Epithelial cell of esophagus (primary cell): ENCODE measurements around the gene GAS5.

Experiments
- DNase-seq: peaks from one replicate; pipeline ENCODE4 v3.0.0; 2010; ENCODE audit warnings: low read depth
- H3K4me3 ChIP-seq: 2 replicates; pipeline ENCODE4 v1.5.1; 2011; ENCODE audit warnings: mild to moderate bottlenecking, low read length, control low read depth
- TF ChIP-seq, protein P1 (sequence below): IDR thresholded peaks from 2 replicates; pipeline ENCODE4 v1.5.1; 2011; ENCODE audit warnings: low read depth, mild to moderate bottlenecking, low read length, control low read depth, inconsistent platforms; ENCODE audit not compliant: insufficient read depth; ENCODE audit errors: missing control alignments

Gene GAS5

DNA sequence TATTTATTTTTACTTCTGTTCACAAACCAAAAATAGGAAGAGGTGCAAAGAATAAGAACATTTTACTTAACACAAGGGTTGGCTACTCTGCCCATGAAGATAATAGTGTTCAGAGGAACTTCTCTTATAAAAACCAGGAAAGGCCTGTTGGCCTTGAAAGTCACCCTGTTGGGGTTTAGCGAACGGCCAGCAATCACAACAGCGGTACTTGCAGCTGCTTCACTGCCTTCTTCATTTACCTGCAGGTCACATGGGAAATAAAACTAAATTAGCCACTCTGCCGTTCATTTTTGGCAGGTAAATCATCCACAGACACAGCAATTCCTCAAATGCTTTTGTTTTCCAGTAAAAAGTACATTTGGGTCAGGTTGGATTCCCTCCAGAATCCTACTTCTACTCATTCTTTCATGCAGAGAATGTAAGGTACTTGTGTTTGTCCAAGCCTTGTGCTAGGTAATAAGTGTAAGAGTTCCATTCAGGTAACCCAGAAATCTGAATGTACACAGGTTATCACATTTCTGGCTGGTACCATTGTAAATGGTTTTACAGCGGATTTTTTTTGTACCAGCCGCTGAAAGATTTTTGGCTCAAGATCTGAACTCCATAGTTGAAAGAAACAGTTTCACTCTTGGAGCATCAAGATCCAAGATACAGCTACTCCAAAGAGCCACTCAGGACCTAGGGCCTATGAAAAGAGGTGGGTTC lies 36.2 kb upstream of the GAS5 start:
- H3K4me3 ChIP-seq, result no peak overlapping the region
- no peak for DNase-seq
- TF ChIP-seq, protein P1, sequence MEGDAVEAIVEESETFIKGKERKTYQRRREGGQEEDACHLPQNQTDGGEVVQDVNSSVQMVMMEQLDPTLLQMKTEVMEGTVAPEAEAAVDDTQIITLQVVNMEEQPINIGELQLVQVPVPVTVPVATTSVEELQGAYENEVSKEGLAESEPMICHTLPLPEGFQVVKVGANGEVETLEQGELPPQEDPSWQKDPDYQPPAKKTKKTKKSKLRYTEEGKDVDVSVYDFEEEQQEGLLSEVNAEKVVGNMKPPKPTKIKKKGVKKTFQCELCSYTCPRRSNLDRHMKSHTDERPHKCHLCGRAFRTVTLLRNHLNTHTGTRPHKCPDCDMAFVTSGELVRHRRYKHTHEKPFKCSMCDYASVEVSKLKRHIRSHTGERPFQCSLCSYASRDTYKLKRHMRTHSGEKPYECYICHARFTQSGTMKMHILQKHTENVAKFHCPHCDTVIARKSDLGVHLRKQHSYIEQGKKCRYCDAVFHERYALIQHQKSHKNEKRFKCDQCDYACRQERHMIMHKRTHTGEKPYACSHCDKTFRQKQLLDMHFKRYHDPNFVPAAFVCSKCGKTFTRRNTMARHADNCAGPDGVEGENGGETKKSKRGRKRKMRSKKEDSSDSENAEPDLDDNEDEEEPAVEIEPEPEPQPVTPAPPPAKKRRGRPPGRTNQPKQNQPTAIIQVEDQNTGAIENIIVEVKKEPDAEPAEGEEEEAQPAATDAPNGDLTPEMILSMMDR, result no peak

DNA sequence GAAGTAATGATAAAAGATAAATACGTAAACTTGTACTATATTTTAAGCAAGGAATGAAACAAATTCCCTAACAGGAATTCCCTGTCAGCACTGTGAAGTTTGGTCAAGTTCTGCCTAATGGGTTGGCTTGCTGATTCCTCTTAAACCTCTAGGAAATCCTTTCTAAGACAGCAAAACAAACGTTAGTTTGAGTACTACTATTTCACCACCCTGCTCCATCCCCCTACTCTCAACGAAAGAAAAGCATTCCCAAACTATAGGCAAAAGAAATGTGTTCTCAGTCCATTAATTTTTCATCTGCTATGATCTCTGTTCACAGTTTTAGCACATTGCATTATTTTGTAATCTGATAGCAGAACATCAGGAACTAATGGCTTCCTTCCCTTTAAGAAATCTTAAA lies 33.2 kb upstream of the GAS5 start:
- DNase-seq, result no peak
- TF ChIP-seq, protein P1, result no peak
- H3K4me3 ChIP-seq, result no peak overlapping the region

DNA sequence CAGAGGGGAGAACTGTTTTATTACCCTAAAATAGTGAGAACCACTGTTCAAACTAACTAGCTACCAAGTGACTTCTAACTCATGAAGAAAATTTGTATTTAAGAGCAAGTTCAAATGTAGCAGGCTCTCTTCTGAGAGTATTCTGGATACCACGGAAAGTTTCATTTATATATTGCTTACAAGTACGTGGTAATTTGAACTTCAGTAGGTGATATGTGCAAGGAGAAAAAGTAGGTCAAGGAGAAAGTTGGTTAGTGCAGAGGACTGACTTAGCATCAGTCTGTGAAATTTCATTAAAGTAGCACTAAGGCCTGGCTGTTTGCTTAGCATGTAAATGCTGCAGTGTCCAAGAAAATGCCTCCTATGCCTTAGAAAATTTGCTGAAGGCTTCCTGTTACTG lies 32.6 kb upstream of the GAS5 start:
- TF ChIP-seq, protein P1, result no peak
- H3K4me3 ChIP-seq, result no peak overlapping the region
- DNase-seq, result no peak

DNA sequence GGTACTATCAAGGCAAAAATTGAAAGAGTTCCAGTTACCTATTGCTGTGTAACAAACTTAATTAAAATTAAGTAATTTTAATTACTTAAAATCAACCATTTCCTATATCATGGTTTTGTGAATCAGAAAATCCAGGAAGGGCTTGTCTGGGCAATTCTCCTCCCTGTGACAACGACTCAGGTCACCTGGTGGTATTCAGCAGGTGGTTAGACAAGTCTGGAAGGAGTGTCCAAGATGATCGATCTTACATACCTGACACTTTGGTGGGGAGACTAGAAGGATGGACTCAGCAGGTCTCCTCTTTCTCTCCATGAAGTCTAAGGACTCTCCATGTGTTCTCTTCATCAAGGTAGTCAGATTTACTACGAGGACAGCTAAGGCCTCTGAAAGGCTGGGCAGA lies 26.4 kb upstream of the GAS5 start:
- TF ChIP-seq, protein P1, result no peak
- no peak overlapping the region for H3K4me3 ChIP-seq
- DNase-seq, result peak; percentile 78

DNA sequence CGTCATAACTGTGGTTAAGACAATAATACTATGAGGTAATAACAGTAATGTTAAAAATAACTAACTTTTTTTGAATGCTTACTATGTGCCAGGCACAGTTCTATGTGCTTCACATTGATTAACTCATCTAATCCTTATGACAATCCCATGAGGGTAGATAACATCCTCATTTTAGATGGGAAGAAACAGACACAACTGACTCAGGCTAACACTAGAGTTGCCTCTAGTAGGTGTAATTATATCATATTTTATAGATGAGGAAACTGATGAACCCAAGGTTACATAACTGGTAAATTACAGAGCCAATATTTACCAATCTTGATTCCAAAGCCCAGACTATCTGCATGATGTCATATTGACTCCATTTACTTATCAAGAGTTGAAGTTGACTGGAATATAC lies 25.8 kb upstream of the GAS5 start:
- DNase-seq, result peak; percentile 43
- TF ChIP-seq, protein P1, result no peak
- H3K4me3 ChIP-seq, result no peak overlapping the region

DNA sequence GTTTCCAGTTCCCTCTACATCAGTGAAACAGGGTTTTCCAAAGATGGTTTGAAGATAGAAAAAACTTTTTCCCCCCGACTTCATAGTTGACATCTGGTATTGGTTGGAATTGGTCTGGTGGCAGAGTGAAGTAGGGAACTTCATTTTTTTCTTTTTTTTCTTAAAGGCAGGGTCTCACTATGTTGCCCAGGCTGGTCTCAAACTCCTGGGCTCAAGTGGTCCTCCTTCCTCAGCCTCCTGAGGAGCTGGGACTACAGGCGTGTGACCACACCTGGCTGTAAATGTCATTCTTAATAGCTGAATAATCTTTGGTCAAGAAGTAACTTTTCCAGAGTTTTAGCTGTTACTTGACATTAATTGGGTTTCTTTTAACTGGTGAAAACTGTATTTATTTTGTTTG lies 22.1 kb upstream of the GAS5 start:
- no peak for DNase-seq
- TF ChIP-seq, protein P1, result no peak
- no peak overlapping the region for H3K4me3 ChIP-seq

DNA sequence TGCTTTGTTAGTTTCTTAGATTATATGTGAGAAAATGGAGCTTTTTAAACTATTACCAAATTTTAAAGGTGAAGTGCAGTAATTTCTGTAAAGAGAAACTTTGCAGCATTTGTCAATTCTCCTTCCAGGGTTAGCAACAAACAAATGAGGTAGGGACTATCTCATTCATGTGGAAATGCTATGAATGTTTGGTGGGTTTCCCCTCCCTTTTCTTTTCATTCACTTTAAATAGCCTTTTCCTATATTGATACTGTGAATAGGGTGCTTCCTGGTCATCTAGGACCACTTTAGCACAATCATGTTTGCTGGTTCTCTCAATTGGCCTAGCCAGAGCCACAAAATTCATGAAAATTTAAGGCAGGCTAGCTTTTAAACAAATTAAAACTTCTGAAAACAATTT lies 21.0 kb upstream of the GAS5 start:
- no peak for DNase-seq
- TF ChIP-seq, protein P1, result no peak
- no peak overlapping the region for H3K4me3 ChIP-seq
